PC-9 (cell line): ENCODE results near the gene PRDM2. TPM values are rescaled to one million over a fixed set of nuclear protein-coding genes. Genes with fewer than 3 reads are reported as not detected.

ENCODE experiments used
- BruUV-seq: library from RNA; stranded (reverse); fragments of 400-500 nt; replicated peaks from 2 replicates; lab custom pipeline; 2021; lab: Mats Ljungman, UMichigan
- CTCF ChIA-PET: fragments of 300-600 bp; sonication (Branson Sonifier 250); formaldehyde crosslinking; loops from one replicate; lab custom pipeline; 2022; ENCODE audit warnings: antibody characterized with exemption; lab: Charles Lee
- POLR2A ChIA-PET: fragments of 300-600 bp; sonication (Branson Sonifier 250); formaldehyde crosslinking; loops from one replicate; lab custom pipeline; 2022; ENCODE audit warnings: antibody characterized with exemption; ENCODE audit not compliant: unreplicated experiment; lab: Charles Lee
- DNase-seq, 2 experiments: peaks; one replicate each; pipeline versions ENCODE4 v3.0.0 to v3.0.0-alpha.2; 2015 to 2022; ENCODE audit warnings: mixed read lengths in 1 of 2
- H2AFZ ChIP-seq: fragments of 200-600 bp; sonication (generic); 2 replicates; pipeline ENCODE4 v1.8.1; 2017; ENCODE audit warnings: antibody characterized with exemption
- H3F3A ChIP-seq: fragments of 200-600 bp; sonication (generic); 2 replicates; pipeline ENCODE4 v1.8.1; 2017; ENCODE audit warnings: antibody characterized with exemption, mild to moderate bottlenecking, low read depth; ENCODE audit not compliant: insufficient read depth
- H3K27ac ChIP-seq: fragments of 200-600 bp; sonication (generic); 2 replicates; pipeline ENCODE4 v1.6.1; 2016; ENCODE audit warnings: mixed run types
- H3K27me3 ChIP-seq: fragments of 200-600 bp; sonication (generic); 2 replicates; pipeline ENCODE4 v1.6.1; 2016; ENCODE audit warnings: low read depth, mixed run types; ENCODE audit not compliant: insufficient read depth
- H3K36me3 ChIP-seq: fragments of 200-600 bp; sonication (generic); 2 replicates; pipeline ENCODE4 v1.6.1; 2016; ENCODE audit warnings: low read depth, mixed run types
- H3K4me1 ChIP-seq: fragments of 200-600 bp; sonication (generic); replicated peaks from 2 replicates; pipeline ENCODE4 v1.6.1; 2016; ENCODE audit warnings: mixed run types; ENCODE audit not compliant: insufficient read depth
- H3K4me2 ChIP-seq: fragments of 200-600 bp; sonication (generic); 2 replicates; pipeline ENCODE4 v1.6.1; 2017; ENCODE audit warnings: mixed run types
- H3K4me3 ChIP-seq: fragments of 200-600 bp; sonication (generic); 2 replicates; pipeline ENCODE4 v1.6.1; 2016; ENCODE audit warnings: mixed run types
- H3K79me2 ChIP-seq: fragments of 200-600 bp; sonication (generic); 2 replicates; pipeline ENCODE4 v1.6.1; 2017; ENCODE audit warnings: low read depth, mixed run types
- H3K9me2 ChIP-seq: fragments of 200-600 bp; sonication (generic); 2 replicates; pipeline ENCODE4 v1.8.1; 2017; ENCODE audit warnings: mild to moderate bottlenecking; ENCODE audit not compliant: insufficient read depth
- H3K9me3 ChIP-seq: fragments of 200-600 bp; sonication (generic); 2 replicates; pipeline ENCODE4 v1.8.1; 2016; ENCODE audit warnings: low read depth; ENCODE audit not compliant: insufficient read depth
- H4K20me1 ChIP-seq: fragments of 200-600 bp; sonication (generic); 2 replicates; pipeline ENCODE4 v1.8.1; 2017; ENCODE audit not compliant: insufficient read depth
- EZH2 ChIP-seq: fragments of 200-600 bp; sonication (generic); IDR thresholded peaks from 2 replicates; pipeline ENCODE4 v1.8.0; 2017; ENCODE audit warnings: antibody characterized with exemption, low read depth
- intact Hi-C: fragments of 100-400 bp; cut with micrococcal nuclease; formaldehyde crosslinking; loops from one replicate; pipeline ENCODE4 v1.10.0; 2022; ENCODE audit not compliant: unreplicated experiment
- total RNA-seq: library from RNA; stranded (reverse); gene quantifications from 2 replicates; pipeline ENCODE4 v1.2.3, GENCODE V29; 2021
- TF ChIP-seq, protein P1 (sequence below): fragments of 200-600 bp; sonication (generic); conservative IDR thresholded peaks from 2 replicates; pipeline ENCODE4 v1.6.1; 2017; ENCODE audit warnings: mixed run types, antibody characterized with exemption, mild to moderate bottlenecking, moderate library complexity

The PRDM2 gene
- total RNA-seq, 1 experiment from 2014 or later, result 32.1 TPM

DNA sequence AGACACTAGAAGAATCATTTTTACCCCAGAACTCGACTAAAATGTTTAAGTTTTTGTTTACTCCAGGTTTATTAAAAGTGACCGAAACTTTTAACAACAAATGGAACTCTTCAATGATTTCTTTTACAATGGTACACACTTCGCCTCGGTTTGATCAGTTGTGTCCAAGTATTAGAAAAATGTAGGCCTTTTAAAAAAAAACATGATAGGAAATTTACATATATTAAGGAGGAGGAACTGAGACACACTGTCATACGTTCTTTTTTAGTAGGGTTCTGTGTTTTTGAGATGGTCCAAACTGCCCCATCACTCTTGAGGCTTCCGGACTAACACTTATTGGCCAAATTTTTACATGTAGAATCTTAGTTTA, 1.3 kb downstream of the PRDM2 start:
- Histone ChIP-seq H3K4me1 (no peaks in the 10 kb centered on the region), H3K36me3 (no peaks in the 10 kb centered on the region), H3K4me3 (no peak overlapping the region), H3K27ac (no peak overlapping the region), H3K4me2 (no peak overlapping the region), H3K79me2 (no peaks in the 10 kb centered on the region), H3F3A (no peaks in the 10 kb centered on the region), H4K20me1 (no peaks in the 10 kb centered on the region), H3K9me2 (no peaks in the 10 kb centered on the region), H3K9me3 (no peaks in the 10 kb centered on the region), H2AFZ (no peak overlapping the region), H3K27me3 (peaks cover 29% of the 10 kb centered on the region)
- POLR2A ChIA-PET, result no interaction called here
- intact Hi-C loops, result no loop called here
- no TSS peak for BruUV-seq
- CTCF ChIA-PET, result no interaction called here
- no peak for TF ChIP-seq EZH2
- TF ChIP-seq, protein P1, sequence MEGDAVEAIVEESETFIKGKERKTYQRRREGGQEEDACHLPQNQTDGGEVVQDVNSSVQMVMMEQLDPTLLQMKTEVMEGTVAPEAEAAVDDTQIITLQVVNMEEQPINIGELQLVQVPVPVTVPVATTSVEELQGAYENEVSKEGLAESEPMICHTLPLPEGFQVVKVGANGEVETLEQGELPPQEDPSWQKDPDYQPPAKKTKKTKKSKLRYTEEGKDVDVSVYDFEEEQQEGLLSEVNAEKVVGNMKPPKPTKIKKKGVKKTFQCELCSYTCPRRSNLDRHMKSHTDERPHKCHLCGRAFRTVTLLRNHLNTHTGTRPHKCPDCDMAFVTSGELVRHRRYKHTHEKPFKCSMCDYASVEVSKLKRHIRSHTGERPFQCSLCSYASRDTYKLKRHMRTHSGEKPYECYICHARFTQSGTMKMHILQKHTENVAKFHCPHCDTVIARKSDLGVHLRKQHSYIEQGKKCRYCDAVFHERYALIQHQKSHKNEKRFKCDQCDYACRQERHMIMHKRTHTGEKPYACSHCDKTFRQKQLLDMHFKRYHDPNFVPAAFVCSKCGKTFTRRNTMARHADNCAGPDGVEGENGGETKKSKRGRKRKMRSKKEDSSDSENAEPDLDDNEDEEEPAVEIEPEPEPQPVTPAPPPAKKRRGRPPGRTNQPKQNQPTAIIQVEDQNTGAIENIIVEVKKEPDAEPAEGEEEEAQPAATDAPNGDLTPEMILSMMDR, result no peak
- no peak for DNase-seq

DNA sequence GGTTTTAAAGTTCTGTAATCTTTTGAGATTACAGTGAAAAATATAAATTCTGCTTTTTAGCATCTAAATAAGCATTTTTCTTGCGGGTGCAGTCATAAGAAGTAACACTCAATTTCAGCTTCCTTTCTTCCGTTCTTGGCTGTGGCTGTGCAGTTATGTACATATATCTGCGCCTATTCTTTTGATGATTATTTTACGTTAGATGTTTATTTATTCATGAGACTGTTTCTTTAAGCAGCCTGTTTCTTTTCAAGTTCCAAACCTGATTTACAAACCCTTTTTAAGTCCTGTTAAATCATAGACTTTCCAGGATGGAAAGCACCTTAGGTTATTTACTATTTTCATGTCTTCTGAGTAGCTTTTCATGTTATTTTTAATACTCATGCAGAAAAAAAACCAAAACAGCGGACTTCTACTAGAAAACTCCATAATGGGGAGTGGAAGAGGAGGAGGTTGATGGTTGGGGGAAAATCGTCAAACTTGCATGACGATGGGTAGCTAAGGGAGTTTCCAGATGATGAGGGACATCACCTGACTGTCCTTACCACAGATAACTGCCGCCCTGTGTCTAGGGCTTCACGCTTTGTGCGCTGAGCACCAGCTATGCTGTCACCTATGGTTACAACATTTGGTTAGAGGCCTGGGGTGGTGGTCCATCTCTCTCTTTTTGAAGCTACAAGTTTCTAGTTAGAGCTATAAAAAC, 2.6 kb downstream of the PRDM2 start:
- Histone ChIP-seq H3K79me2 (no peaks in the 10 kb centered on the region), H3K9me3 (no peaks in the 10 kb centered on the region), H3K36me3 (no peaks in the 10 kb centered on the region), H3K9me2 (no peaks in the 10 kb centered on the region), H3K4me3 (no peak overlapping the region), H2AFZ (no peak overlapping the region), H3F3A (no peaks in the 10 kb centered on the region), H4K20me1 (no peaks in the 10 kb centered on the region), H3K27me3 (peaks cover 42% of the 10 kb centered on the region), H3K4me1 (no peaks in the 10 kb centered on the region), H3K27ac (no peak overlapping the region), H3K4me2 (no peak overlapping the region)
- TF ChIP-seq, protein P1, result no peak
- TF ChIP-seq EZH2, result no peak
- ChIA-PET POLR2A (no interaction called here), CTCF (no interaction called here)
- intact Hi-C loops, result no loop called here
- BruUV-seq, result no TSS peak
- DNase-seq, result no peak

DNA sequence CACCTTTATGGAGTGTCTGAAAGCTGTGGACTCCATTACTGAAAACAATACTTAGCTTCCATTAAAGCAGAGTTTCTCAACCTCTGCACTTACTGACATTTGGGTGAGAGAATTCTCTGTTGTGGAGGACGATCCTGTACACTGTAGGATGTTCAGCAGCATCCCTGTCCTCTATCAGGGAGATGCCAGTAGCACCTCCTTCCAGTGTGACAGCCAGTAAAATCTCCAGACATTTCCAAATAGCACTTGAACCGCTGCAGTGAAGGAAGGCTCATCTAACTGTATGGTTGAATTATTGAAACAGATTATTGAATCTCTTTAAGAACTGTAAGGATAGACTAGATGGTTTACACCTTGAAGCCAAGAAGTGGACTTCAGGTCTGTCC, 3.1 kb downstream of the PRDM2 start:
- DNase-seq, result no peak
- TF ChIP-seq EZH2, result no peak
- TF ChIP-seq, protein P1, result no peak
- Histone ChIP-seq H3K36me3 (no peaks in the 10 kb centered on the region), H2AFZ (no peak overlapping the region), H3K4me2 (no peak overlapping the region), H3K9me2 (no peaks in the 10 kb centered on the region), H3K4me3 (no peak overlapping the region), H3K79me2 (no peaks in the 10 kb centered on the region), H3K9me3 (no peaks in the 10 kb centered on the region), H3F3A (no peaks in the 10 kb centered on the region), H3K4me1 (no peaks in the 10 kb centered on the region), H3K27me3 (peaks cover 42% of the 10 kb centered on the region), H4K20me1 (no peaks in the 10 kb centered on the region), H3K27ac (no peak overlapping the region)
- POLR2A ChIA-PET, result no interaction called here
- no TSS peak for BruUV-seq
- intact Hi-C loops, result no loop called here
- CTCF ChIA-PET, result no interaction called here
